Measurements from ENCODE around the gene FZD1.
"Not testable (repeated sequence)": the region's sequence is repeated elsewhere in the genome, so short reads cannot be mapped to it uniquely, and the experiment has no call there.

Gene FZD1

DNA sequence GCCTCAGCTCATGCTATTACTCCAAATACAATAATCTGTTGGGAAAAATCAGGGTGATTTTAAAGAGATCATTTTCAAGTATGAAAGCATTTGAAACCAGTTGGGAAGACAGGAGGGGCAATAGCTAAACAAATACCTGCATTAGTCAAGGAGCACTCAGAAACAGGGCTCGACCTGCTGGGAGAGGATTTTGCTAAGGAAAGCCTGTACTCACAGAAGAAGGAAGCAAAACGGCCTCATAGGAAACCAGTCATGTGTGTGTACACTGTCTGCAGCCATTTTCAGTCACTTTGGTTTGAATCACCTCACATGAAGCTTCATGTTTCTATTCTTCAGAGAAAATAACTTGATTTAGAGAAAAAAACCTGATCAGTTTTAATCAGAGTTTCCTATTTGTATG, 38.6 kb downstream of the FZD1 start:
- DNase-seq: no peak

DNA sequence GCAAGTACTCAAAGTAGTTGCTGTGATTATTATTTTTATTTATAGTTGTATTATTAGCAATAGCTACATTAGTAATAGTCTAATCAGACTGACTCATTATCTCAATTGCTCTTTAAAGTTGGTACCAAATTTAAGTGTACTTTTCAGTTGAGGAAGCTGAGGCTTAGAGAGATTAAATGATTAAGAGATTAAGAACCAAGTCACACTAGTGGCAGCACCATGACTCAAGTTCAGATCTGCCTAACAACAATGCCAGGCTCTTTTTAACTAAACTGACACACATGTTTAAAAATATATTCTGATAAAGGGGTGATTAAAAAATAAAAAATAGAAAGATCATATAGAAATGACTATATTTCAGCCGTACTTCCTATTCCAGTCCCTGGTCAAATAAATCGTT, 42.0 kb downstream of the FZD1 start:
- no peak for DNase-seq

DNA sequence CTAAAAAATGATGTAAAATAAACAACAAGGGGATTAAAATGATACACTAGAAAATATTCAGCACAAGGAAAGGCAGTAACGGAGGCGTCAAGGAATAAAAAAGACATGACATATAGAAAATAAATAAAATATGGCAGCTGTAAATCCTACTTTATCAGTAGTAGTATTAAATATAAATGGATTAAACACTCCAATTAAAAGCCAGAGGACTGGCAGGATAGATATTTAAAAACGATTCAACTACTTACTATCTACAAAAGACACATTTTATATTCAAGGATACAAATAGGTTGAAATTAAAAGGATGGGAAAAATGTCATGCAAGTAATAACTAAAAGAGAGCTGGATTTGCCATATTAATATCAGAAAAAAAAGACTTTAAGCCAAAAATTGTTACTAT, 43.2 kb downstream of the FZD1 start:
- DNase-seq: no peak

DNA sequence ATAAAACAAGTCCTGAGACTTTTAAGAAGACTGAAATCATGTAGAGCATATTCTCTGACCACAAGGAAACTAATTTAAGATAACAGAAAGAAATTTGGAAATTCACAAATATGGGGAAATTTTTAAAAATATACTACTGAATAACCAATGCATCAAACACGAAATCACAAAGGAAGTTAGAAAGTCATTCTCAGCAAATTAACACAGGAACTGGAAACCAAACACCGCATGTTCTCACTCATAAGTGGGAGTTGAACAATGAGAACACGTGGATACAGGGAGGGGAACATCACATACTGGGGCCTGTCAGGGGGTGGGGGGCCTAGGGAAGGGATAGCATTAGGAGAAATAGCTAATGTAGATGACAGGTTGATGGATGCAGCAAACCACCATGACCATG, 44.0 kb downstream of the FZD1 start:
- DNase-seq: not testable (repeated sequence)

DNA sequence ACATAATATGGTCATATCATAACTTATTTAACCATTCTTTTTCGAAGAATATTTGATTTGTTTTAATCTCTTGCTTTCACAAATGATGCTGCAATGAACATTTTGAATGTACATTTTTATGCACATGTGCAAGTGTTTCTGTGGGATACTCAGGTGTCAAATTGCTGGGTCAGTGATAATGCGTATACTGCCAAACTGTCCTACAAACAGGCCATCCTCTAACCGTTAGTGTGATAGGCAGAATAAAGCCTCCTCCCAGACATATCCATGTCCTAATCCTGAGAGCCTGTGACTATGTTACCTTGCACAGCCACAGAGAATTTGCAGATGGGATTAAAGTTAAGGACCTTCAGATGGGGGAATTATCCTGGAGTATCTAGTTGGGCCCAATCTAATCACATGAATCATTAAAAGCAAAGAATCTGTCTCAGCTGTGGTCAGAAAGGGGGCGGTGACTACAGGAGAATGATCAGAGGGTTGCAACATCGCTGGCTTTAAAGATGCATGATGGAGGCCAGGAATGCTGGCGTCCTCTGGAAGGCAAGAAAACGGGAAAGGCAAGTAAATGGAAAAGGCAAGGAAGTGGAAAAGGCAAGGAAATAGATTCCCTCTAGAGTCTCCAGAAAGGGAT, 46.7 kb downstream of the FZD1 start:
- no peak for DNase-seq

DNA sequence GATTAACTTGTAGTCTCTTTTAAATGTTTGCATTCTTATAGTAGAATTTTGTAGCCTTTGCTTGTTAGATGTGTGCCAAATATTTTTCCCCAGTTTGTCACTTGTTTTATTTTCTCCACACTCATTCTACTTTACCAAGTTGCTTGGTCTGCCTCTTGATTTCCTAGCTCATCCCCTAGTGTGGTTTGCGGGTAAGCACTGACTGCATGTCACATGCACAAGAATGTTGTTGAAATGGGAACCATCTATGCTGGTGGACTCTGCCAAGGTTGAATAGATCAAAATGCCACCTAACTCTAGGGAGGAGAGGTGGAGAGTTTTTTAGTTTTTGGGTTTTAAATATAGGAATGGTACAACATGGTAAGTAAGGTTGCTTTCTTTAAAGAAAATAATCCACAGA, 47.6 kb downstream of the FZD1 start:
- DNase-seq: no peak

DNA sequence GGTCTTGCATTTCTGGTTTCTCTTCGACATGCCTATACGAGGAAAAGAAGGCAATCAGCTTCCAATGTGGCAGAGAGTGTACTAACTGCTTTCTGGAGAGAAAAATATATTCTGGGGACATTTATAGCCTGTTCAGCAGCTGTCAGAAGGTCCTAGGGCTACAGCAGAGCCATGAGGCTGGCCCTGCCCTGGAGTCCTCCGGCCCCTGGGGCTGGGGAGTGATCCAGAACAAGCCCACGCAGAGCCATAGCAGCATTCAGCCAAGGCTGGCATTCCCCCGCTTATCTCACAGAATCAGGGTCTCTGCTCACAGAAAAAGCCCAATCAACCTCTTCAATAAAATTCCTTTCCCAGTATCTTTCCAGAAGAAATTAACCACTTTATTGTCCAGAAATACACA, 48.9 kb downstream of the FZD1 start:
- DNase-seq: no peak

DNA sequence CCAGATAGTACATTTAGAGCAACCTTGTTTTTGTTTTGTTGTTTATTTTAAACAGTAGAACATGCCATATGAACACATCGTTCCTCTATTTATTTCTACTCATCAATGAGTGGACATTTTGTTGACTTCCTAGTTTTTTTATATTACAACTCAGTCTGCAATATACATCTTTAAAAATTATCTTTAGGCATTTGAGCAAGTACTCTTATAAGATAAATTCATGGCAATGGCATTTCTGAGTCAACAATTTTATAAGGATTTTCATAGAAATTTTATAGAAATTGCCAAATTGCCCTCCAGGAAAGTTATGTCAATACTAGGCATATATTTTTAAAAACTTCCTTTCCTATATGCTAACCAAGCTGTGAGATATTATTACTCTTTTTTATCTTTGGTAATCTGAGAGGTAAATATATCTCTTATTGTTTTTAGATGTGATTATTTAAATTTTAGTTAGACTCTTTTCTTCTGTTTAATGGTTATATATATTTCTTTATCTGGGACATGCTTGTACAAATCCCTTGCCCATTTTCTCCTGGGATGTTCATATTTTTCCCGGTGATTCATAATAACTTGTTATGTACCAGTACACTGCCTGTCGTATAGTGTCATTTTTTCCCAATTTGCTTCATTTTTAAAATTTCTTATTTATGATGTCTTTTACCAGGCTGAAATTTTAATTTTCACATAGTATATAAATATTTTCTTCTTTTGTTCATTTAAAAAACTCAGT, 50.5 kb downstream of the FZD1 start:
- no peak for DNase-seq

DNA sequence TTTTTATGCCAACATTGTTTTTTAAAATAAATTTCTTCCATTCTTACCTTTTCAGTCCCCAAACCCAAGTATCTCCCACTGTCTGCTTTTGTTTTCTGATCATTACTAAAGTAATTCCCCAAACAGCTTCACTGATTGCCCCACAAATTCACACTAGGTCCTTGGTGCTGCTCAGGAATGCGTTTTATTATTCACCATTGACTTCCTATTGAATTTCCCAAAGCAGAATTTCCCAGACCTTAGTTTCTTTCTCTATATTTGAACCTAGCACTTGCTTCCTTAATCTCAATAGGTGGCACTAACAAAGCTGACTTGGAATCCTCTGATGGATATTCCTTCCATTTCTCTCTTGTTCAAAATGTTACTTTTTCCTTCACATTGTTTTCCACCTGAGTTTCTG, 52.2 kb downstream of the FZD1 start:
- no peak for DNase-seq

DNA sequence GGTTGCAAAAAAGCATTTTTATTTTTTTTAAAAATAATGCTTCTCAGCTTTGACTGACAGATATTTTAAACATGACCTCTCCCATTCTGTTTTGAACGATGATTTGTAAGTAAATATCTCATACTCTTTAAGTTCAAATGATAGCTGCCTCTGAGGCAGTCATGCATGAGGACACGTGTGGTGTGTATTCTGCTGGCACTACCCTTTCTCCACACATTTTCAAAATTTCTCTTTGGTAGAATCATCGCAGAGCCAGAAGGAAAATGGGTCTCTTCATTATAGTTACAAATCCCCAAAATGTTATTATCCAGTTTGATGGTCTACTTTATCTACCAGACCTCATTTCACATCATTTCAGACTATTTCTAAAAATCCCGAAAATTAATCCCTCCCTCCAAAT, 55.1 kb downstream of the FZD1 start:
- DNase-seq: no peak

DNA sequence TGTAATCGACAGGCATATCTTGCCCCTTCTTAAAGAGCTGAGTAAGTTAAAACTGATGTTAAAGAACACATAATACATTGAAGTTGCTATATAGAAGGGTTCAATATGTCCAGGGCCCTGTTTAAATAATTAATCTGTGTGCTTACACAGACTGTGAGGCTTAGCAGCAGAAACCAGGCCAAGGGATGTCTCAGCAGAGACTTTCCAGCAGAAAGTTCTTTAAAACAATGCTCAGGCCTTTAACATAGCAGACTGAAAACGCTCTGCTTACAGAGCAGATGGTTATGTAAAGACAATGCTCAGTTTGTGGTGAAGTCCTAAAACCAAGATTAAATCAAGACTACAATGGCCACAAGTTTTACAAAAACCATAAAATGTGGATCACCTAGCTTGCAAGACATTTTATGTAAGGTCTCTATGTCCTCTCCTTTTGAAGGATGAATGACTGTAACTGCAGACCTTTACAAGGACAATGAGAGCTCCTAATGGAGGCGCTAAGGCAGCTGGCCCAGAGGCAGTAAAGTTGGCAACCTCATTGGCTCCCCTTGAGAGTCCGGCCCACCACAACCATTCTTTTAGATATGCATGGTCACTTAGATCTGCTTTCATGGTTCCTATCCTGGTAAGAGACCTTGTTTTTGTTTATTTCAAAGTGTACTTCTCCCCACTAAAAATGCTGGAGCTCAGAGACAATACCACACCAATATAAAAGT, 56.3 kb downstream of the FZD1 start:
- no peak for DNase-seq

Measured in activated CD4-positive, alpha-beta T cell treated with anti-CD3 and anti-CD28 coated beads, Interleukin-2, amount 50 U/mL, for 48 hours (primary cell).